Inferior parietal cortex (tissue), 1 donor: ENCODE measurements around the gene RAB11FIP3.
"Not testable (repeated sequence)": the region's sequence is repeated elsewhere in the genome, so short reads cannot be mapped to it uniquely, and the experiment has no call there.

Experiments used
- DNase-seq: peaks from one replicate; pipeline ENCODE4 v3.0.0-alpha.2; 2016; ENCODE audit errors: extremely low spot score

The RAB11FIP3 gene

GRCh38 chr16:391885-392335 is 33.5 kb upstream of the RAB11FIP3 start:
- no peak for DNase-seq

- no peak for DNase-seq
Measured at GRCh38 chr16:392450-393030, 32.9 kb upstream of the RAB11FIP3 start.

- DNase-seq: no peak
Measured at GRCh38 chr16:396199-396598, 29.2 kb upstream of the RAB11FIP3 start.

- peak; percentile 55 for DNase-seq
Measured at GRCh38 chr16:396605-397004, 28.8 kb upstream of the RAB11FIP3 start.

GRCh38 chr16:397135-397661 is 28.3 kb upstream of the RAB11FIP3 start, which contains the start of gene NME4:
TSS of gene NME4 (plus strand) at chr16:397199. CDS start at chr16:397223, 24 bp downstream.
- no peak for DNase-seq

GRCh38 chr16:397736-398332 is 27.6 kb upstream of the RAB11FIP3 start:
- no peak for DNase-seq

- no peak for DNase-seq
Measured at GRCh38 chr16:398561-399339, 26.7 kb upstream of the RAB11FIP3 start.

GRCh38 chr16:399340-400019 is 26.0 kb upstream of the RAB11FIP3 start:
- no peak for DNase-seq

GRCh38 chr16:400061-400591 is 25.3 kb upstream of the RAB11FIP3 start:
- DNase-seq: no peak

GRCh38 chr16:401468-402348 is 23.7 kb upstream of the RAB11FIP3 start, which contains the start of gene DECR2:
TSS of gene DECR2 (plus strand) at chr16:401885. CDS start at chr16:401964, 79 bp downstream.
- DNase-seq: peak; percentile 77

GRCh38 chr16:404971-405486 is 20.4 kb upstream of the RAB11FIP3 start:
- no peak for DNase-seq

- DNase-seq: no peak
Measured at GRCh38 chr16:405548-406506, 19.6 kb upstream of the RAB11FIP3 start.

GRCh38 chr16:407253-407652 is 18.2 kb upstream of the RAB11FIP3 start:
- no peak for DNase-seq

- DNase-seq: no peak
Measured at GRCh38 chr16:410516-411178, 14.8 kb upstream of the RAB11FIP3 start.

GRCh38 chr16:411576-412265 is 13.7 kb upstream of the RAB11FIP3 start:
- no peak for DNase-seq

GRCh38 chr16:414395-415169 is 10.9 kb upstream of the RAB11FIP3 start:
- DNase-seq: no peak

GRCh38 chr16:415170-415498 is 10.3 kb upstream of the RAB11FIP3 start:
- DNase-seq: not testable (repeated sequence)
